Measurements from ENCODE around the gene CD207. TPM values are rescaled to one million over a fixed set of nuclear protein-coding genes. Genes with fewer than 3 reads are reported as not detected.

Gene CD207
- total and polyA plus RNA-seq, 8 donors = 0.46 to 1.4 TPM; not detected in 6

- WGBS, 5 donors = 4 to 7% (median 5%) methylated on average over 28 to 33 of the region's 33 CpGs
- TF ChIP-seq CTCF (IDR thresholded peaks at IDR 0.05) (peak in 4 of 7 experiments; percentile 21 to 37 (median 31)), POLR2AphosphoS5 (IDR thresholded peaks at IDR 0.05) (no peak)
- Histone ChIP-seq H3K9me3 (no peaks in the 10 kb centered on the region), H3K36me3 (no peaks in the 10 kb centered on the region), H3K27me3 (peaks cover 0 to 83% (median 38%) of the 10 kb centered on the region in 3 donors), H3K4me3 (peak overlapping the region; percentile 29 to 43 (median 35)), H3K4me1 (peaks cover 11 to 19% (median 15%) of the 10 kb centered on the region in 4 donors), H3K27ac (no peak overlapping the region)
- intact Hi-C loops (cut with DNase I; ENCODE audit: low total_unique reads) = no loop called here
- DNase-seq = peak; percentile 54 to 83
Measured at GRCh38 chr2:70789304-70790135, 46.1 kb downstream of the CD207 start.

DNA sequence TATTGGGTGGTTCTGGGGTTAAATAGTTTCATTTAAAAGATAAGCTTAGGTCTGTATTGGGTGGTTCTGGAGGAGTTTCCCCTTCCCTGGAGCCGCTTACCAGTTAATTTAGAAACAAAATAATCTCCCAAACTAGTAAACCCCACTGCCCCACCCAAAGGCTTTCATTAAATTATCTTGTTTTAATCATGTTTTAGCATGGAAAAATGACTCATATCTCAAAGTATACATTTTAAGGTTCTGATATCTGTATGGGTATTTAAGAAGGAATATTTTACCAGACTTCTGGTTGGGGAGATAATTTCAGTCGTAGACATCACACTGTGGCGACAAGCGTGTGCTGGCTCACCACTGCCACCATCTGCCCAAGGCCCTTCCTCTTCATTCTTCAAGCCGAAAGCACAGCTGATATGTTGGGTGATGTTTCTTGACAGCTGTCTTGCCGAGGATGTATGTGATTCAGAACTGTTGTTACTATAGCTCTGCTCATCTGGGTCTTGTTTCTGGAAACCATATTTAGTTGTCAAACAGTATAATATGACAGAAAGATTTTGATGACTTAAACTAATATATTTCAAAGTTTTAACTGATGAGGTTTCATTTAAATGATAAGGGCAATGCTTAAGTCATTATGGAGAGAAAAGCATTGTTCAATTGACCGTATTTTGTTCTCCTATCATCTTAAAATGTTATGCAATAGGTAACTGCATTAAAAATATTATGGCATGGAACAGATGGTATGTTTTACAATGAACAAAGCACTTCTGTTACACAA, 50.3 kb downstream of the CD207 start:
- no peak overlapping the region for H3K27ac ChIP-seq
- WGBS, 5 donors = 8 to 17% (median 13%) methylated on average over 7 of the region's 7 CpGs
- DNase-seq = peak in 1 of 2 donors; percentile 60
- TF ChIP-seq EP300 (IDR thresholded peaks at IDR 0.05) (no peak), POLR2A (IDR thresholded peaks at IDR 0.05) (no peak), CTCF (IDR thresholded peaks at IDR 0.05) (no peak), POLR2AphosphoS5 (IDR thresholded peaks at IDR 0.05) (no peak)
- H3K4me3 ChIP-seq = no peak overlapping the region
- H3K27me3 ChIP-seq = peaks cover 0 to 55% (median 27%) of the 10 kb centered on the region in 3 donors
- no peaks in the 10 kb centered on the region for H3K9me3 ChIP-seq
- intact Hi-C loops (cut with DNase I; ENCODE audit: low total_unique reads) = no loop called here
- no peaks in the 10 kb centered on the region for H3K36me3 ChIP-seq
- H3K4me1 ChIP-seq = peaks cover 6 to 11% (median 10%) of the 10 kb centered on the region in 4 donors

DNA sequence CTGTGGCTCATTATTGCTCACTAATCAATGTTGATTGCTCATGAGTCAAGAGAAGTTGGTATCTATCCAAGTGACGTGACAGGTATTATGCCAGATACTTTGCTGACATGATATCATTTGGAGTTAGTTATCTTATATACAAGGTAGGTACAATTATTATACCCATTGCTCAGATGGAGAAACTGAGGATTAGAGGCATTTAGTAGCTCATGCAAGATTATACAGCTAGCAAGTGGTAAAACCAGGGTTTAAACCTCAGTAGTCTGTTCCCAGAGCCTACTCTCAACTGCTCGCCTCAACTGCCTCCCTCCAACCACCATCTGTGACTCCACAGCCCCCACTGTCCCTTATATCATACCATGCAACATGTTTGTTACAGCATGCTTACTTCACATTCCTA, 51.3 kb downstream of the CD207 start:
- H3K36me3 ChIP-seq = no peaks in the 10 kb centered on the region
- no peak for DNase-seq
- H3K4me3 ChIP-seq = no peak overlapping the region
- H3K27ac ChIP-seq = no peak overlapping the region
- H3K9me3 ChIP-seq = no peaks in the 10 kb centered on the region
- peaks cover 0 to 53% (median 17%) of the 10 kb centered on the region in 3 donors for H3K27me3 ChIP-seq
- no peak for TF ChIP-seq POLR2AphosphoS5 (IDR thresholded peaks at IDR 0.05)
- TF ChIP-seq POLR2A (IDR thresholded peaks at IDR 0.05) = no peak
- TF ChIP-seq CTCF (IDR thresholded peaks at IDR 0.05) = no peak
- TF ChIP-seq EP300 (IDR thresholded peaks at IDR 0.05) = no peak
- 72 to 88% (median 77%) methylated on average over 2 of the region's 2 CpGs for WGBS, 5 donors
- intact Hi-C loops (cut with DNase I; ENCODE audit: low total_unique reads) = no loop called here
- H3K4me1 ChIP-seq = peaks cover 0 to 1% (median under 1%) of the 10 kb centered on the region in 4 donors

Small RNA genes lying within 50 kb of the gene (small RNA-seq; reads per million reads assigned to genes)
- gene HMGN2P21 = 0 reads per million in 4 donors

Other genes starting within 250 kb of the CD207 start
- 1 to 10 TPM in 3 of 5 donors, under 1 TPM in 1, not detected in 1; 0.87 to 5.5 (median 2.3) TPM for gene ADD2, start 67.6 kb downstream of the CD207 start, total RNA-seq
- under 1 TPM in 2 of 3 donors, not detected in 1; 0.12 to 0.13 TPM for gene ADD2, start 67.6 kb downstream of the CD207 start, polyA plus RNA-seq
- not detected for gene FIGLA, start 45.2 kb downstream of the CD207 start, total RNA-seq
- gene FIGLA, start 45.2 kb downstream of the CD207 start, polyA plus RNA-seq = under 1 TPM in 1 of 3 donors, not detected in 2; 0.75 TPM
- under 1 TPM in 1 of 5 donors, not detected in 4; 0.37 TPM for gene CLEC4F, start 15.2 kb downstream of the CD207 start, total RNA-seq
- under 1 TPM in 1 of 3 donors, not detected in 2; 0.13 TPM for gene CLEC4F, start 15.2 kb downstream of the CD207 start, polyA plus RNA-seq
- 1 to 10 TPM in 1 of 5 donors, not detected in 4; 1.2 TPM for gene VAX2, start 64.8 kb upstream of the CD207 start, total RNA-seq
- under 1 TPM in 2 of 3 donors, not detected in 1; 0.23 to 0.25 TPM for gene VAX2, start 64.8 kb upstream of the CD207 start, polyA plus RNA-seq
- under 1 TPM in 1 of 5 donors, not detected in 4; 0.55 TPM for gene ATP6V1B1, start 100.1 kb upstream of the CD207 start, total RNA-seq
- gene ATP6V1B1, start 100.1 kb upstream of the CD207 start, polyA plus RNA-seq = under 1 TPM in 1 of 3 donors, not detected in 2; 0.35 TPM
- gene ANKRD53, start 142.8 kb upstream of the CD207 start, total RNA-seq = under 1 TPM in 1 of 5 donors, not detected in 4; 0.45 TPM
- gene ANKRD53, start 142.8 kb upstream of the CD207 start, polyA plus RNA-seq = 1 to 10 TPM in 2 of 3 donors, under 1 TPM in 1; 0.88 to 2.3 (median 1.3) TPM
- gene TEX261, start 159.1 kb upstream of the CD207 start, total RNA-seq = 10 to 100 TPM in 2 of 5 donors, 1 to 10 TPM in 3; 5.2 to 39.1 (median 9.4) TPM
- 10 to 100 TPM; 17.1 to 19.2 (median 17.9) TPM for gene TEX261, start 159.1 kb upstream of the CD207 start, polyA plus RNA-seq
- gene NAGK, start 232.8 kb upstream of the CD207 start, total RNA-seq = 100 to 1,000 TPM in 1 of 5 donors, 10 to 100 TPM in 4; 25.9 to 112 (median 62.4) TPM
- 100 to 1,000 TPM in 2 of 3 donors, 10 to 100 TPM in 1; 93.8 to 124 (median 117) TPM for gene NAGK, start 232.8 kb upstream of the CD207 start, polyA plus RNA-seq